Peyer's patch (tissue), 4 donors: ENCODE results near the gene TOMM7. TPM values are rescaled to one million over a fixed set of nuclear protein-coding genes. Genes with fewer than 3 reads are reported as not detected.
"Not testable (repeated sequence)": the region's sequence is repeated elsewhere in the genome, so short reads cannot be mapped to it uniquely, and the experiment has no call there.

Experiments
- DNase-seq, 3 donors: peaks; one replicate each; pipeline ENCODE4 v3.0.0-alpha.2; 2017 to 2019
- H3K27ac ChIP-seq, 4 donors: fragments of 200-600 bp; sonication (generic); one replicate each; pipeline ENCODE4 v1.5.1; 2016 to 2019
- H3K27me3 ChIP-seq, 2 donors: fragments of 200-600 bp; sonication (generic); one replicate each; pipeline ENCODE4 v1.5.1; 2019
- H3K36me3 ChIP-seq, 3 donors: fragments of 200-600 bp; sonication (generic); one replicate each; pipeline ENCODE4 v1.5.1; 2016 to 2019
- H3K4me1 ChIP-seq, 4 donors: fragments of 200-600 bp; sonication (generic); one replicate each; pipeline ENCODE4 v1.5.1; 2016 to 2019
- H3K4me3 ChIP-seq, 4 donors: fragments of 200-600 bp; sonication (generic); 1 replicate in 3 of 4; 2 replicates in 1 of 4; pipeline ENCODE4 v1.5.1; 2016 to 2019; ENCODE audit warnings: mild to moderate bottlenecking in 1 of 4
- H3K9me3 ChIP-seq, 4 donors: fragments of 200-600 bp; sonication (generic); one replicate each; pipeline ENCODE4 v1.5.1; 2016 to 2019; ENCODE audit warnings: mild to moderate bottlenecking in 1 of 4
- POLR2A ChIP-seq, 2 donors: fragments of 450-650 bp; IDR thresholded peaks; one replicate each; pipeline ENCODE4 v1.5.1; 2017; ENCODE audit warnings: antibody characterized with exemption in 2 of 2, mild to moderate bottlenecking in 2 of 2, moderate library complexity in 2 of 2
- total RNA-seq, 4 donors: library from RNA; depleted of rRNA; stranded (reverse); fragments of >200 nt; gene quantifications; one replicate each; pipeline ENCODE4 v1.1.0, GENCODE V29; 2016
- TF ChIP-seq, protein P1 (sequence below), 6 experiments: fragments of 450-650 bp in 4 of 6; fragments of 200-600 bp in 2 of 6; sonication (generic) in 1 of 6; IDR thresholded peaks; one replicate each; pipeline ENCODE4 v1.5.1; 2017 to 2019; ENCODE audit warnings: antibody characterized with exemption in 6 of 6, mild to moderate bottlenecking in 3 of 6, moderate library complexity in 1 of 6

Gene TOMM7
- total RNA-seq, 4 donors from 2014 or later = 78.6 to 89.8 (median 82.8) TPM

DNA sequence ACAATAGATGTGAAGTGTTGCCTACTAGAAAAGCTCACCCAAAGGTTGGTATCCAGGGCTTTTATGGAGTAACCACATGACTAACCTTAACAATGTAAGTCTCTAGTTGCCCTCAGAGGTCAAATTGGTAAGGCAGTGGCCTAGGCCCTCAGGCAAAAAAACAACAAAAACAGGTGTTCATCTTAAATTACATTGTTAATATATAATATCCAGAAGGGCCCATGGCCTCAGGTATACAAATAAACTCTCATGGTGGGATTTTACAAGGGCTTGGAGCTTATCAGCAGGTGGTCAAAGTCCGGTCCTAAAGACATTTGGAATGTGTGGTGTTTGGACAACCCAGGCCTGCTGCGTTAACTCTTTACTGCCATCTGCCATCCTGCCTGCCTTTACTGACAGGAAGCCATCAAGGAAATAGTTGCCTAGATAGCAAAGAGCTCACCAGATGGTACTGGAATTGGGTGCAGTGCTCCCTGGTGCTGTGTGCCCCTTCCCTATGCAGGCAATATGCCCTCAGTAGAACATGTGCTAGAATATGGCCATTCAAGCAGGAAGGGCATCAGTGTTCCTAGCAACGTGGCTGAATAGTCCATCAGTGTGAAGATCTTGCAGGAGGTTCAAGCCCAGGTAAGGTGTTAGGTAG is 36.2 kb downstream of the TOMM7 start:
- Histone ChIP-seq H3K27me3 (no peaks in the 10 kb centered on the region), H3K36me3 (no peaks in the 10 kb centered on the region), H3K4me3 (no peak overlapping the region), H3K27ac (no peak overlapping the region), H3K9me3 (no peaks in the 10 kb centered on the region), H3K4me1 (no peaks in the 10 kb centered on the region)
- DNase-seq = no peak
- TF ChIP-seq, protein P1, sequence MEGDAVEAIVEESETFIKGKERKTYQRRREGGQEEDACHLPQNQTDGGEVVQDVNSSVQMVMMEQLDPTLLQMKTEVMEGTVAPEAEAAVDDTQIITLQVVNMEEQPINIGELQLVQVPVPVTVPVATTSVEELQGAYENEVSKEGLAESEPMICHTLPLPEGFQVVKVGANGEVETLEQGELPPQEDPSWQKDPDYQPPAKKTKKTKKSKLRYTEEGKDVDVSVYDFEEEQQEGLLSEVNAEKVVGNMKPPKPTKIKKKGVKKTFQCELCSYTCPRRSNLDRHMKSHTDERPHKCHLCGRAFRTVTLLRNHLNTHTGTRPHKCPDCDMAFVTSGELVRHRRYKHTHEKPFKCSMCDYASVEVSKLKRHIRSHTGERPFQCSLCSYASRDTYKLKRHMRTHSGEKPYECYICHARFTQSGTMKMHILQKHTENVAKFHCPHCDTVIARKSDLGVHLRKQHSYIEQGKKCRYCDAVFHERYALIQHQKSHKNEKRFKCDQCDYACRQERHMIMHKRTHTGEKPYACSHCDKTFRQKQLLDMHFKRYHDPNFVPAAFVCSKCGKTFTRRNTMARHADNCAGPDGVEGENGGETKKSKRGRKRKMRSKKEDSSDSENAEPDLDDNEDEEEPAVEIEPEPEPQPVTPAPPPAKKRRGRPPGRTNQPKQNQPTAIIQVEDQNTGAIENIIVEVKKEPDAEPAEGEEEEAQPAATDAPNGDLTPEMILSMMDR (IDR thresholded peaks at IDR 0.05) = no peak
- no peak for TF ChIP-seq POLR2A (IDR thresholded peaks at IDR 0.05)

- TF ChIP-seq, protein P1 (IDR thresholded peaks at IDR 0.05) = no peak
- TF ChIP-seq POLR2A (IDR thresholded peaks at IDR 0.05) = no peak
- Histone ChIP-seq H3K9me3 (no peaks in the 10 kb centered on the region), H3K4me3 (no peak overlapping the region), H3K36me3 (no peaks in the 10 kb centered on the region), H3K27ac (no peak overlapping the region), H3K27me3 (no peaks in the 10 kb centered on the region), H3K4me1 (no peaks in the 10 kb centered on the region)
- DNase-seq = no peak
These were observed 38.3 kb downstream of the TOMM7 start for GRCh38 chr7:22784346-22784745.

GRCh38 chr7:22783421-22783820 is 39.2 kb downstream of the TOMM7 start:
- no peaks in the 10 kb centered on the region for H3K36me3 ChIP-seq
- no peaks in the 10 kb centered on the region for H3K4me1 ChIP-seq
- H3K4me3 ChIP-seq = no peak overlapping the region
- H3K27ac ChIP-seq = no peak overlapping the region
- no peaks in the 10 kb centered on the region for H3K27me3 ChIP-seq
- no peaks in the 10 kb centered on the region for H3K9me3 ChIP-seq
- TF ChIP-seq, protein P1 (IDR thresholded peaks at IDR 0.05) = no peak
- TF ChIP-seq POLR2A (IDR thresholded peaks at IDR 0.05) = no peak
- DNase-seq = no peak

DNA sequence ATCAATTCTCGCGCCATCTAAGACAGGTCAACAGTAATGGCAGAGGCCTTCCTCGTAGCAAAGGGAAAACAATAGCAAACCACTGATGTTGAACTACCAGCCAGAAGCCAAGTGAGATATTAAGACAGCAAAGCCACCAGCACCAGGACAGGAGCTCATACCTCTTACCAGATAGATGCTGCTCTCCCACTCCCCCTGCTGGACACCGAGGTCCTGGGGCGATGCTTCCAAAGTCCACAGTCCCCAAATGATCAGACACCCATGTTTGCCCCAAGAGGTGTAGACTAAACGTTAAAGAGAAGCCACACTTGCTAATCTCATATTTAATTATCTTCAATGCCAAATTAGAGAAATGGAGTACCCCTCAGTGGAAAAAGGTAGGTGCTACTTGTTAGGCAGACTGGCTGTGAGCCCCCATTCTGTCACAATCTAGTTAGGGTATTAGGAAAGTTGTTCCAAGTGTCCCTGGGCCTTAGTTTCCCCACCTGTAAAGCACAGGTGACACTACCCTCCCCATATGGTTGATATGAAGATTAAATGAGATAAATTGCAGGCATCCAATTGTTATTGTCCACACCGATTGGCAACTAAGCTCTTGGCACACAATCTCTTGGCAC is 39.9 kb downstream of the TOMM7 start:
- no peak overlapping the region for H3K4me3 ChIP-seq
- no peak overlapping the region for H3K27ac ChIP-seq
- no peaks in the 10 kb centered on the region for H3K4me1 ChIP-seq
- H3K9me3 ChIP-seq = no peaks in the 10 kb centered on the region
- no peaks in the 10 kb centered on the region for H3K36me3 ChIP-seq
- peak; percentile 58 to 88 (median 80) for DNase-seq
- no peaks in the 10 kb centered on the region for H3K27me3 ChIP-seq
- no peak for TF ChIP-seq POLR2A (IDR thresholded peaks at IDR 0.05)
- TF ChIP-seq, protein P1 (IDR thresholded peaks at IDR 0.05) = peak in 5 of 6 experiments; percentile 38 to 68 (median 53)

GRCh38 chr7:22781230-22781711 is 41.4 kb downstream of the TOMM7 start:
- DNase-seq = no peak
- Histone ChIP-seq H3K27ac (peak overlapping the region in 1 of 4 donors; percentile 13), H3K4me3 (no peak overlapping the region), H3K4me1 (no peaks in the 10 kb centered on the region), H3K27me3 (no peaks in the 10 kb centered on the region), H3K36me3 (no peaks in the 10 kb centered on the region), H3K9me3 (no peaks in the 10 kb centered on the region)
- TF ChIP-seq POLR2A (IDR thresholded peaks at IDR 0.05) = no peak
- TF ChIP-seq, protein P1 (IDR thresholded peaks at IDR 0.05) = no peak

DNA sequence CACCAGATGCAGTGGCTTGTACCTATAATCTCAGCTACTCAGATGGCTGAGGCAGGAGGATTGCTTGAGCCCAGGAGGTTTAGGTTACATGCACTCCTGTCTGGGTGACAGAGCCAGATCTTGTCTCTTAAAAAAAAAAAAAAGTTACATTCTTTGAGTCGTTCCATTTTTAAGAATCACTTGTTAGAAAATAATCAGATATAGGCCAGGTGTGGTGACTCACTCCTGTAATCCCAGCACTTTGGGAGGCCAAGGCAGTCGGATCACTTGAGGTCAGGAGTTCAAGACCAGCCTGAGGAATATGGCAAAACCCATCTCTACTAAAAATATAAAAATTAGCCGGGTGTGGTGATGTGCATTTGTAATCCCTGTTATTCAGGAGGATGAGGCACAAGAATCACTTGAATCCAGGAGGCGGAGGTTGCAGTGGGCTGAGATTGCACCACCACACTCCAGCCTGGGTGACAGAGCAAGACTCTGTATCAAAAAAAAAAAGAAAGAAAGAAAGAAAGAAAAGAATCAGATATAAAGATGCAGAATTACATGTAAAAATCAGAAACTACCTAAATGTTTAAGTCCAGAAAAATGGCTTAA is 42.8 kb downstream of the TOMM7 start:
- H3K36me3 ChIP-seq, H3K9me3 ChIP-seq, H3K4me3 ChIP-seq, H3K27ac ChIP-seq, DNase-seq, H3K4me1 ChIP-seq, H3K27me3 ChIP-seq: not testable (repeated sequence)
